Transverse colon (tissue), 4 donors: Measurements from ENCODE around the gene GLT8D2.

Experiments
- CTCF ChIP-seq, 5 experiments: fragments of 200-600 bp in 3 of 5; fragments of 450-650 bp in 2 of 5; sonication (generic) in 3 of 5; IDR thresholded peaks; 1 replicate in 2 of 5; 2 replicates in 3 of 5; pipeline ENCODE4 v1.5.1; 2016 to 2017; ENCODE audit warnings: antibody characterized with exemption in 5 of 5, inconsistent platforms in 3 of 5, mild to moderate bottlenecking in 2 of 5, moderate library complexity in 1 of 5
- EP300 ChIP-seq: sonication (generic); formaldehyde crosslinking; IDR thresholded peaks from one replicate; pipeline ENCODE4 v1.6.1; 2017; ENCODE audit warnings: antibody characterized with exemption, low read depth
- POLR2A ChIP-seq: fragments of 450-650 bp; IDR thresholded peaks from one replicate; pipeline ENCODE4 v1.6.1; 2016; ENCODE audit warnings: antibody characterized with exemption, mild to moderate bottlenecking, moderate library complexity
- POLR2AphosphoS5 ChIP-seq, 3 donors: sonication (generic); formaldehyde crosslinking; IDR thresholded peaks; one replicate each; pipeline ENCODE4 v1.6.1; 2016; ENCODE audit warnings: antibody characterized with exemption in 3 of 3

GRCh38 chr12:104049278-104049902 is 597 bp downstream of the GLT8D2 start:
- TF ChIP-seq POLR2A (no peak), POLR2AphosphoS5 (IDR thresholded peaks at IDR 0.05) (no peak), CTCF (IDR thresholded peaks at IDR 0.05) (no peak), EP300 (no peak)
